Breast epithelium (tissue), 3 donors: ENCODE measurements around the gene PRR3.

ENCODE experiments used
- CTCF ChIP-seq, 3 donors: fragments of 450-650 bp; IDR thresholded peaks; one replicate each; pipeline ENCODE4 v1.5.1; 2016 to 2017; ENCODE audit warnings: antibody characterized with exemption in 3 of 3, mild to moderate bottlenecking in 3 of 3, moderate library complexity in 3 of 3
- POLR2A ChIP-seq: fragments of 450-650 bp; IDR thresholded peaks from one replicate; pipeline ENCODE4 v1.6.1; 2016; ENCODE audit warnings: antibody characterized with exemption, mild to moderate bottlenecking, moderate library complexity

- no peak for TF ChIP-seq CTCF (IDR thresholded peaks at IDR 0.05)
- no peak for TF ChIP-seq POLR2A
Observed at GRCh38 chr6:30557683-30557981, 537 bp downstream of the PRR3 start.
